A673 (cell line): Measurements from ENCODE around the gene MRPL54. TPM values are rescaled to one million over a fixed set of nuclear protein-coding genes. Genes with fewer than 3 reads are reported as not detected.

Experiments used
- BruUV-seq: library from RNA; stranded (reverse); fragments of 400-500 nt; replicated peaks from 2 replicates; lab custom pipeline; 2021; lab: Mats Ljungman, UMichigan
- CTCF ChIA-PET: fragments of 300-600 bp; sonication (Branson Sonifier 250); formaldehyde crosslinking; loops from one replicate; lab custom pipeline; 2022; ENCODE audit warnings: antibody characterized with exemption; lab: Charles Lee
- POLR2A ChIA-PET: fragments of 300-600 bp; sonication (Branson Sonifier 250); formaldehyde crosslinking; loops from one replicate; lab custom pipeline; 2022; ENCODE audit warnings: antibody characterized with exemption; ENCODE audit not compliant: low non-redundant PET; lab: Charles Lee
- DNase-seq: peaks from one replicate; pipeline ENCODE4 v3.0.0-alpha.2; 2015; ENCODE audit warnings: low spot score
- H3K27ac ChIP-seq: fragments of 200-600 bp; sonication (generic); 2 replicates; pipeline ENCODE4 v1.5.1; 2016; ENCODE audit warnings: mixed run types, low read depth, mild to moderate bottlenecking, mixed read lengths, antibody characterized with exemption, low read length; ENCODE audit not compliant: poor library complexity, severe bottlenecking
- H3K27me3 ChIP-seq: fragments of 200-600 bp; sonication (generic); replicated peaks from 2 replicates; pipeline ENCODE4 v1.6.1; 2017; ENCODE audit warnings: mixed run types, low read depth, mild to moderate bottlenecking, mixed read lengths, antibody characterized with exemption, low read length; ENCODE audit not compliant: insufficient read depth, poor library complexity
- H3K36me3 ChIP-seq: fragments of 200-600 bp; sonication (generic); 2 replicates; pipeline ENCODE4 v1.6.1; 2016; ENCODE audit warnings: mixed run types, mild to moderate bottlenecking, mixed read lengths, antibody characterized with exemption, low read length; ENCODE audit not compliant: insufficient read depth, poor library complexity, severe bottlenecking
- H3K4me1 ChIP-seq: fragments of 200-600 bp; sonication (generic); 2 replicates; pipeline ENCODE4 v1.6.1; 2017; ENCODE audit warnings: mixed run types, mild to moderate bottlenecking, mixed read lengths, antibody characterized with exemption, low read length; ENCODE audit not compliant: insufficient read depth, poor library complexity, severe bottlenecking
- H3K4me3 ChIP-seq: fragments of 200-600 bp; sonication (generic); 2 replicates; pipeline ENCODE4 v1.5.1; 2016; ENCODE audit warnings: low read depth, mixed run types, mild to moderate bottlenecking, mixed read lengths, low read length; ENCODE audit not compliant: poor library complexity, severe bottlenecking
- H3K9me3 ChIP-seq: fragments of 200-600 bp; sonication (generic); 2 replicates; pipeline ENCODE4 v1.6.1; 2016; ENCODE audit warnings: mixed run types, low read depth, mild to moderate bottlenecking, mixed read lengths, antibody characterized with exemption, low read length; ENCODE audit not compliant: poor library complexity, severe bottlenecking
- EZH2 ChIP-seq: fragments of 200-600 bp; sonication (generic); IDR thresholded peaks from 2 replicates; pipeline ENCODE4 v1.6.1; 2017; ENCODE audit warnings: borderline replicate concordance, low read depth, mild to moderate bottlenecking, mixed read lengths, antibody characterized with exemption, low read length; ENCODE audit not compliant: poor library complexity, severe bottlenecking
- intact Hi-C: fragments of 100-400 bp; cut with micrococcal nuclease; formaldehyde crosslinking; loops from one replicate; pipeline ENCODE4 v1.10.0; 2022; ENCODE audit not compliant: unreplicated experiment
- total RNA-seq: library from RNA; stranded (reverse); gene quantifications from 2 replicates; pipeline ENCODE4 v1.2.3, GENCODE V29; 2021
- TF ChIP-seq, protein P1 (sequence below): fragments of 300-800, 200-600 bp; sonication (generic); conservative IDR thresholded peaks from 2 replicates; pipeline ENCODE4 v1.5.1; 2017; ENCODE audit warnings: low read depth, mild to moderate bottlenecking, antibody characterized with exemption, low read length, moderate library complexity, mixed read lengths

Gene MRPL54
- total RNA-seq, 1 experiment from 2014 or later: 51.3 TPM

GRCh38 chr19:3759482-3760254 is 2.8 kb upstream of the MRPL54 start:
- no TSS peak for BruUV-seq
- Histone ChIP-seq H3K27me3 (no peaks in the 10 kb centered on the region), H3K36me3 (peaks cover 3% of the 10 kb centered on the region), H3K4me3 (no peak overlapping the region), H3K9me3 (no peaks in the 10 kb centered on the region), H3K4me1 (peaks cover 10% of the 10 kb centered on the region), H3K27ac (no peak overlapping the region)
- intact Hi-C loops: no loop called here
- TF ChIP-seq, protein P1, sequence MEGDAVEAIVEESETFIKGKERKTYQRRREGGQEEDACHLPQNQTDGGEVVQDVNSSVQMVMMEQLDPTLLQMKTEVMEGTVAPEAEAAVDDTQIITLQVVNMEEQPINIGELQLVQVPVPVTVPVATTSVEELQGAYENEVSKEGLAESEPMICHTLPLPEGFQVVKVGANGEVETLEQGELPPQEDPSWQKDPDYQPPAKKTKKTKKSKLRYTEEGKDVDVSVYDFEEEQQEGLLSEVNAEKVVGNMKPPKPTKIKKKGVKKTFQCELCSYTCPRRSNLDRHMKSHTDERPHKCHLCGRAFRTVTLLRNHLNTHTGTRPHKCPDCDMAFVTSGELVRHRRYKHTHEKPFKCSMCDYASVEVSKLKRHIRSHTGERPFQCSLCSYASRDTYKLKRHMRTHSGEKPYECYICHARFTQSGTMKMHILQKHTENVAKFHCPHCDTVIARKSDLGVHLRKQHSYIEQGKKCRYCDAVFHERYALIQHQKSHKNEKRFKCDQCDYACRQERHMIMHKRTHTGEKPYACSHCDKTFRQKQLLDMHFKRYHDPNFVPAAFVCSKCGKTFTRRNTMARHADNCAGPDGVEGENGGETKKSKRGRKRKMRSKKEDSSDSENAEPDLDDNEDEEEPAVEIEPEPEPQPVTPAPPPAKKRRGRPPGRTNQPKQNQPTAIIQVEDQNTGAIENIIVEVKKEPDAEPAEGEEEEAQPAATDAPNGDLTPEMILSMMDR: no peak
- no peak for TF ChIP-seq EZH2
- no peak for DNase-seq
- ChIA-PET POLR2A (no interaction called here), CTCF (no interaction called here)

DNA sequence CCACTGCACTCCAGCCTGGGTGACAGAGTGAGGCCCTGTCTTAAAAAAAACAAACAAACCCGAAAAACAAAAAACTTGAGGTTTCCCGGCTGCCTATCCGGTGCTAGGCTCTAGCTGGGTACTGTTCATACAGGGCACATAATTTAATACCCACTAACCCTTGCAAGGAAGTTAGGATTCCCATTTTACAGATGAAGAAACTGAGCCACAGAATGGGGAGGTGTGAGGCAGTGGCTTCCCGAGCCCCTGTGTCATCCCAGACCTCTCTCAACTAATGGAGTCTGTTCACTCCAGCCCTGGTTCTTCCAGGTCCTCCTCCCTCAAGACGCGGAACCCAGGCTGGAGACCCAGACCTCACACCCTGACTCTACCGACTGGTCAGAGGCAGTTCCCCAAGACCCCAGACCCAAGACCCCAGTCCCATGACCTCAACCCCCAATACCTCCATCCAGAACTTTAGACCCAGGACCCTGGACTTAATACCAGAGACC is 1.6 kb upstream of the MRPL54 start:
- Histone ChIP-seq H3K4me1 (peaks cover 10% of the 10 kb centered on the region), H3K9me3 (no peaks in the 10 kb centered on the region), H3K36me3 (peaks cover 3% of the 10 kb centered on the region), H3K27ac (peak overlapping the region; percentile 95), H3K27me3 (no peaks in the 10 kb centered on the region), H3K4me3 (peak overlapping the region; percentile 100)
- BruUV-seq: TSS peak; percentile 72
- no peak for DNase-seq
- ChIA-PET CTCF (interaction anchor here (0.6 kb wide), 3 partner anchors 43 to 227 kb away, joined by 3 to 13 read pairs (median 3); no protein-coding TSS in a partner anchor), POLR2A (no interaction called here)
- TF ChIP-seq, protein P1: no peak
- TF ChIP-seq EZH2: no peak
- intact Hi-C loops: no loop called here

DNA sequence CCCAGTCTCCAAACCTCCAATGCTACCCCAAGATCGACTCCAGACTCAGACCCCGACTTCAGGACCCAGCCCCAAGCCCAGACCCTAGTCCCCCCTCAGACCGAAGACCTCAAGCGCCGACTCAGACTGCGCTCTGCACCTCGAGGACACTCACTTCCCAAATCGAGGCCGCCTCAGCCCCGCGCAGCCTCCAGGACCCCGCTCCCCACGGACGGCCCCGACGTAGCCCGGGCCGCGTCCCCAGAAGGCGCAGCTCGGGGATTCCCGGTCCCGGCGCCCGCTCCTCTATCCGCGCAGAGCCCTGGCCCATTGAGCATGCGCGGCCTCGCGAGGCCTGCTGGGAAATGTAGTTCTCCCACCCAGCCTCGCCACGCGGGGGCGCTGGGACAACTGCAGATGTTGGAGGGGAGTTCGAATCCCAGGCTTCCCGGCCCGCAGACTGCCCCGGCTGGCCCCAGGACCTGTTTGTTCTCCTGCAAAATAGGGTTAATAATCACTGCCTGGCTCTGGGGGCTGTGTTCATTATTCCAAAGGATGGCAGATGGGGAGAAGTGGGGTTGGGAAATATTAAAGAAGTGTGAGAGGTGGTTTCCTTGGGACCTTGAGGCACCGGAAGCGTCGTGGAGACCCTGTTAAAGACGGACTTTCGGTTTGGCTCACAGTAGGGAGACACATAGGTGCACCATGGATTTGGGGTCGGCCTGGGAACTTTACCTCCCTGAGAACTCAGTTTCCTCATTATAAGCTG is 926 bp upstream of the MRPL54 start, which contains the start of gene APBA3:
Gene APBA3, minus strand, starts transcription at position 311 of the 748 bp plus-strand sequence. CDS start 1,428 bp downstream, outside the sequence.
- H3K36me3 ChIP-seq: peaks cover 3% of the 10 kb centered on the region
- H3K4me3 ChIP-seq: peak within 1 kb of the TSS; percentile 100
- BruUV-seq: no TSS peak
- intact Hi-C loops: no loop called here
- CTCF ChIA-PET: interaction anchor here (0.6 kb wide), 1 partner anchor 43 kb away, joined by 3 read pairs; no protein-coding TSS in a partner anchor
- no peaks in the 10 kb centered on the region for H3K27me3 ChIP-seq
- peak; percentile 95 for DNase-seq
- no peak for TF ChIP-seq EZH2
- TF ChIP-seq, protein P1: peak; percentile 88
- no peaks in the 10 kb centered on the region for H3K9me3 ChIP-seq
- POLR2A ChIA-PET: no interaction called here
- H3K4me1 ChIP-seq: peaks cover 10% of the 10 kb centered on the region
- peak within 1 kb of the TSS; percentile 96 for H3K27ac ChIP-seq
